Activated CD8-positive, alpha-beta memory T cell treated with anti-CD3 and anti-CD28 coated beads, Interleukin-2, amount 50 U/mL, for 4 hours (primary cell): ENCODE measurements around the gene SLC19A2.
A peak's percentile ranks its signal among the peaks of the same experiment; 100 is the strongest.
"Not testable (repeated sequence)": the region's sequence is repeated elsewhere in the genome, so short reads cannot be mapped to it uniquely, and the experiment has no call there.

Source experiments
- DNase-seq: peaks from one replicate; pipeline ENCODE4 v3.0.0-alpha.2; 2020

Gene SLC19A2

DNA sequence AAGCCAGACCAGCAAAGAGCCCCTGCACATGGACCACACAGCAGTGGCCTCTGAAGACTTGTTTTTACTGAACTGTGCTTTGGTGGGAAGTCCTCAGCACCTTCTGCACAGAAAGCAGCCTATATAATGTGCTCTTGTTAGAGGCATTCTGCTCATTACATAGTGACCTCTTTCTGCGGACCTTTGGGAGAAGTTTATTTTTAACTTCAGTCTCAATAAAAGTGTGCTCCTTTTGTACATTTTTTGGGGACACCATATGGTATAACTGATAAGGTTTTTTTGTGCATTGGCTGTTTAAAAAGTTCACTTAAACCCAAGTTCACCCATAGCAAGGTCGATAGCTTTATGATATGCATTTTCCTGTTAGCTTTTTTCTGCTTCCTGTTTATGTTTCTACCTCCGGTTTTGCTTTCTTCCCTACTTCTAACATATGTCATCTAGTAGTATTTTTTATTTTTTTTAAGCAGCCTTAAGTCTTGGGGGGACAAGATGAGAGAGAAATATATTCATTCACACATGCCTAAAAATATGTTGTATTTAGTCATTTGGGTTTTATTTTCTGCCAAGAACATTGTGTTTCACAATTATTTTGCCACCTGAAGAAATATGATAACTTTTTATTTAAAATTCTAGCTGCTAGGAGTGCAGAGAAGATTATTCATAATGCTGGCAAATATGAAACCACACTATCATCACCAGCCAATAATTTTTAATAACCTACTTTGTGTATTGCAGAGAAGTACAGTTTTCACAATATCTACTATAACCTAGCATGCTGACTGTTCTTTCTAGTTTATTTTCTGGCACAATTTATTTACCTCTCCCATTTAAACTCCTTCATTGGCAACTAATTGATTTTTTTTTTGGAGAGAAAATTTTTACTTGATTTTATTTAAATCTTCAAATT, 22.9 kb upstream of the SLC19A2 start:
- no peak for DNase-seq

DNA sequence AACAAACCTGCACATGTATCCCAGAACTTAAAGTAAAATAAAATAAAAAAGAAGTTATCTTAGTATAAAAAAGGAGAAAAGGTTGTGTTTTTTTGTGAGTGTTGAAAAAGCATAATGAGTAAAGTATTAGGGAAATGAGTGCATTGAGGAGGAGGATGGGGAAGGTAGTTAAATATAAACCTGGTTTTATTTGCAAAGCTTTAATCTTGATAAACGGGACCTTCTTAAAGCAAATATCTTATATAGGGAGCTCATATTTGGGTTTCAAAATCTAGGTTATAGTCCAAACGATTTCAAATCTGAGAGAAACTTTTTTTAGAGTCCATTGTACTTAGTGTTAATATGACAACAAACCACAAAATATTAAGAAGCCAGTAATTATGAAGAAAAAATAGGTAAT, 21.7 kb upstream of the SLC19A2 start:
- DNase-seq, result no peak

DNA sequence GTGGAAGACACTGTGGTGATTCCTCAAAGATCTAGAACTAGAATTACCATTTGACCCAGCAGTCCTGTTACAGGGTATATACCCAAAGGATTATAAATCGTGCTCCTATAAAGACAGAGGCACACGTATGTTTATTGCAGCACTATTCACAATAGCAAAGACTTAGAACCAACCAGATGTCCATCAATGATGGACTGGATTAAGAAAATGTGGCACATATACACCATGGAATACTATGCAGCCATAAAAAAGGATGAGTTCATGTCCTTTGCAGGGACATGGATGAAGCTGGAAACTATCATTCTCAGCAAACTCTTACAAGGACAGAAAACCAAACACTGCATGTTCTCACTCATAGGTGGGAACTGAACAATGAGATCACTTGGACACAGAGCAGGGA, 17.9 kb upstream of the SLC19A2 start:
- not testable (repeated sequence) for DNase-seq

DNA sequence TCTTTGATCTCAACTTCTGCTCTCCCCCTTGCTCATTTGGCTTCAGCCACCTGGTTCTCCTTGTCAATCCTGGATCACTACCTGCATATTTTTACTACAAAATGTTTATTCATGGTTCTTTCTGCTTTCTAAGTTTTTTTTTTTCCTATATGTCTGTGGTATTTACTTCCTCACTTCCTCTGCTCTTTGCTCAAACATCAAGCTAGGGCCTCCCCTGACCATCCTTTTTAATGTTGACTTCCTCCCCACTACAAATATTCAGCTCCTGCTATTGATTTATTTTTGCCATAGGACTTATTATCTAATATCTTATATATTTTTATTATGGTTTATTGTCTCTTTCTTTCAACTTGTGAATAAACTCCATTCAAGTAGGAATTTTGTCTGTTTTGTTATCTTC, 14.1 kb upstream of the SLC19A2 start:
- no peak for DNase-seq

DNA sequence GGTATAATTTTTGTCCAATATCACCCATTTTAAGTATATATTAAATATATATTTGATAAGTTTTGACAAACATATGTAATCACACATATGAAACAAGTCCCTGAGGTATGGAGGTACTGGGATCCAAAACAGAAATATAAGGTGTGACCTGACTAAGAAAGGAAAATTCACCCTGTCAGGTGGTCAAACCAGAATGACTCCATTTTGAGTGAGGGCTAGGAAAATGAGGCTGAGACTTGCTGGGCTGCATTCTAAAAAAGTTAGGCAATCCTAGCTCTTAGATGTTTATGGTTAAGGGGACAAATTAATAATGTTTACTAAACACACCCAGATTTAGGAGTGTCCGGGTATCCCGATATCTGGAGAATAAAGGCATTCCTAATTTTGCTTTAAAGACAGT, 11.6 kb upstream of the SLC19A2 start:
- DNase-seq, result no peak

DNA sequence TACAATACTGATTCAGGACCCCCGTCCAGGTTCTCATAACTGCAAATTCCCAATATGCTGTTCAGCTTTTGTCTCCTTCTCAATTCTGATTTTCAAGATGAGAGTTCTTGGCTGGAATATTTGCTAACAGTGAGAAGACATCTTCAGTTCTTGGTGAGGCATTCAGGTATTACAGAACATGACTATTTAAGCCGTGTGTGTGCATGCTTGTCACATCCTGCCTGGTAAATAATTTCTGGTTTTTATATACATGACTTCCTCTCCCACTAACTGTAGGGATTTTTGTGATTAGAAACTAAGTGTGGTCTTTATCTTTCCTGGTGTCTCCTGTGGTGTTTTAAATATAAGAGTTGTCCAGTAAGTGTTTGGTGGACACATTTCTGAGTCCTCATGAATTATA, 10.2 kb upstream of the SLC19A2 start:
- no peak for DNase-seq

DNA sequence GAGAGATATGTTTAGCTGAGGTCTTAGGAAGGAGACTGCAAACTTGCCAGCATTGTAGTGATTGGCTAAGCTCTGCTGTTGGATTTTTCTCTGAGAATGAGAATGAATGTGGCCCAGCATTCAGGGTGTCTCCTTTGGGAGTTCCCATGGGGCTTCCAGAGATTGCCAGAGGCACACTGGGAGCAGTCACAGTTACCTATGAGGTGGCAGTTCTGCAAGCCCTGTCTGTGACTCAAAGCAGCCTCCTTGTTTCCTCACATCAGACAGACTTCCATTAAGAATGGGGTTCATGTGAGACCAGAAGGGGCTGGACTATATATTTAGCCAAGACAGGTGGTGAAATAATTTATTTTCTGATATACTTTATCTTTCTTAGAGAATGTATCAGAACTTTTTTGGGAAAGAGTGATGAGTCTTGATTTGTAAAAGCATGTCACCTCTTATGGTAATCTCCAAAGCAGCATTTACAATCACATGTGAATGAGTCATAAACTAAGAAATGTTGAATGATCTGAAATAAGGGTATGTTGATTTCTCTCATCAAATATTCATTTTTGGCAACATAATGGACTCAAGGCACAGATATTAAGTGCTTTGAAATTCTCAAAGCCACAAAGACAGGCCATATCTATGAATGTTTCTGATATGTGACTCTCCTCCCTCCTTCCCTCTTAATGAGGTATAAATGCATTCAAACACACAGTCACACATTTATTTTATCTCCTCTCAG, 9.5 kb upstream of the SLC19A2 start:
- no peak for DNase-seq

DNA sequence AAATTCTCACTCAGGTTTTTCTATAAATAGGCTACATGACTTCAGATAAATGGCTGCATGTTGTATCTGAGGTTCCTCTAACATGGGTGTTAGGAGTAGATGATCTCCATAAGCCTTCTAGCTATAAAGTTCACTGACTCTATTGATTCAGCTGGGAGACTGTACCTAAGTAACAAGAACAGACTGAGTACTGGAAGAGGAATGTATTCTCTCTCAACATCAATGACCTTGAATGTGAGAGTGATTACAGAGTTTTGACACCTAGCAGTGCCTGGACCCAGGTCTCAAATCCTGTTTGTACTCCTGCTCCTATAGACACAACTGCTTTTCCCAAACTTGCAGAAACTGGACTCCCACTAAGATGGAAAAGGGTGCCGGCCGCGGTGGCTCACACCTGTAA, 8.6 kb upstream of the SLC19A2 start:
- DNase-seq, result no peak

DNA sequence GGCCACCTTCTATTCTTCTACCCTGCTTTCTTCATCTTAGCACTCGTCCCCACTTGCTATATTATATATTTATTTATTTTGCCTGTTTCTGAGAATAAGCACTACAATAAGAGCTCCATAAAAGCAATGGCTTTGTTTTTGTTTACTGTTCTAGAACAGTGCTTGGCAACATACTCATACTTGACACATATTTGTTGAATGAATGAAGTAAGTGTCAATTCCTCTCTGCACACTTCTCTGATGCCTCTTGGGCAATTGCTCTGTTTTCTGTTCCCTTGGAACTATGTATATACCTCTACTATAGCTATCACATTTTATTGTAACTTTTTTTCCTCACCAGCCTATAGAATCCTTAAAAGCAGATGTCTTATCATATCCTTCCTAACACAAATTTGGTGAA, 7.5 kb upstream of the SLC19A2 start:
- no peak for DNase-seq

DNA sequence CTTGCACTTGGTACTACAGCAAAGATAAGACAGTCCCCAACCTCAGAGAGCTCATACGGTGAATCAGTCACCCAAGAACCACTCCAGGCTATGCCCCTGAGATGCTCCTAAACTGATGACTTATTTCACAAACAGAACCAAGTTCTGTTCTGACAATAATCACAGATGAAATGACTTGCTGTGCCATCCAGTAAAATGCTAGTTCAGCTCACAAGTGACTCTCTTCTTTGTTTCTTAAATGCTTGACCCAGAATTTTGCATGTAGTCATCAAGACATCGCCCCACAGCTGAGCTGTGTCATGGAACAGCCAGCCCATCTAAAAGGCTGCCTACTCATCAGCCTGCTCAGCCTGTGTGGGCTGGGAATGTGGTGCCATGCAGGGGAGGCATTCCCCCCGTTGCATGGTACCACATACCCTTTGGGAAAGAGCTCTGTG, 6.1 kb upstream of the SLC19A2 start:
- no peak for DNase-seq

DNA sequence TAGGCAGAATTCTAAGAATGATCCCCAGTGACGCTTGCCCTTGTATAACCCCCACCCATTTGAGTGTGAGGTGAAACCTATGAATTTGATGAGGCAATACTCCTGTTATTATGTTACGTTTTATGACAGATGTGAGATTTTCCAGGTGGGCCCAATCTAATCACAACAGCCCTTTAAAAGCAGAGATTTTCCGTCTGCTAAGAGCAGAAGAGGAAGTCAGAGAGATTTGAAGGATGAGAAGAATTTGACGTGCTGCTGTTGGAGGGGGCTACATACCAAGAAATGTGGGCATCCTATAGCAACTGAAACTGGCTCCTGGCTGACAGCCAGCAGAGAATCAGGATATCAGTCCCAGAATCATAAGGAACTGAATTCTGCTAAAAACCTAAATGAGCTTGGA, 2.4 kb upstream of the SLC19A2 start:
- DNase-seq, result no peak

DNA sequence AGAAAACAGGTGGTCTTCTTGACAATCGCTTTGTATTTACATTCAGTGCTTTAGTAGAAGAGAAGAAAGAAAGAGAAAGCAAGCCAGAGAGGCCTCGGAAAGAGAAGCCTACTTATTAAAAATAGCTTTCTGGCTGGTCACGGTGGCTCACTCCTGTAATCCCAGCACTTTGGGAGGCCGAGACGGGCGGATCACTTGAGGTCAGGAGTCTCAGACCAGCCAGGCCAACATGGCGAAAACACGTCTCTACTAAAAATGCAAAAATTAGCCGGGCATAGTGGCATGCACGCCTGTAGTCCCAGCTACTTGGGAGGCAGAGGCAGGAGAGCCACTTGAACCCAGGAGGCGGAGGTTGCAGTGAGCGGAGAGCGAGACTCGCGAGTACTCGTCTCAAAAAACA, 1.8 kb upstream of the SLC19A2 start:
- DNase-seq, result no peak

DNA sequence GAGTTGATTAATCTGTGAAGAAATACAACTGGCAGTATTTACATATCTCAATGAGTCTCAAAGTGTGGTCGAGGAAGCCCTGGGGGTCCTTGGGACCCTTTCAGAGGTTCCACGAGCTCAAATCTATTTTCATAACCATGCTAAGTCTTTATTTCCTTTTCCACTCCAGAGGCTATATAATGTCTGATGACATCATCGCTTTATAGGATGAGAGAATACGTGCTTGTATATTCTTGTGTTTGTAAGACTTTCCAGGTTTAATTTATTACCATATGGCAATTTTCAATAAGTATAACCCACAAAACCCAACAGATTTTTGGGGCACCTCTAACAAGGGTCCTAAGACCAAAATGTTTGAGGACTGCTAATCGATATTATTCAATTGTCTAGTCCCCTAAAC, 1.4 kb upstream of the SLC19A2 start:
- no peak for DNase-seq

DNA sequence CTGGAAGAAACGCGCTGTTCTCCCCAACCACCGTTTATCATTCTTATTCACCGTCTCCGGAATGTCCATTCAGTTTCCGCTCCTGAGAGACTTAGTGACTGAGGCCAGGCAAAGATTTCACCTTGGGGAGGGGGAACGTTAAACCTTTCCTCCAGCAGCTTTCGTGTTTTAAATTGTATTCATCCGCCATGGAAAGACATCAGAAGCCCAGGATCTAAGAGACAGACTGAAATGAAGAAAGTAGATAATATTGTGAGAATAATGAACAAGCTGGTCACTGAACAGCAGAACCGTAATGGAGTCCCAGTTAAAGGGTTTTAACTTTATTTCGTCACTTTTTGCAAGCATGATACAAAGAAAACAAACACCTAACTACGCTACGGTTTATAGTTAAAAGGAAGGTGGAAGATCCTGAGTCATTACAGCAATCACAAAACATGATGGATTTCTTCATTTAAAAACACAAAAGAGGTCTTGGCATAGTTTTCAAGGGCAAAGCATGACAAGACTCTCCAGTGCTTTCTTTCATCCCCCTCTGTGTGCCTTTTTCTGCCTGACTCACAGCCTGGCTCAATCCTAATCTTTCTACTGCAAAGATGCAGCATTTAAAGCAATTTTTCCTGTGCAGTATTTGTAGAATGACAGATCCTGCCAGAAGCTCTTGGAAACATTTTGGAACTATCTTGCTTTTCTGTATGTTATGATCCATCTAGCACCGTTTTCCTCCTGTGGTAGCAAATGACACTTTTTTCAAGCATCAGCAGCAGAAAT, 722 bp upstream of the SLC19A2 start:
- DNase-seq, result no peak

DNA sequence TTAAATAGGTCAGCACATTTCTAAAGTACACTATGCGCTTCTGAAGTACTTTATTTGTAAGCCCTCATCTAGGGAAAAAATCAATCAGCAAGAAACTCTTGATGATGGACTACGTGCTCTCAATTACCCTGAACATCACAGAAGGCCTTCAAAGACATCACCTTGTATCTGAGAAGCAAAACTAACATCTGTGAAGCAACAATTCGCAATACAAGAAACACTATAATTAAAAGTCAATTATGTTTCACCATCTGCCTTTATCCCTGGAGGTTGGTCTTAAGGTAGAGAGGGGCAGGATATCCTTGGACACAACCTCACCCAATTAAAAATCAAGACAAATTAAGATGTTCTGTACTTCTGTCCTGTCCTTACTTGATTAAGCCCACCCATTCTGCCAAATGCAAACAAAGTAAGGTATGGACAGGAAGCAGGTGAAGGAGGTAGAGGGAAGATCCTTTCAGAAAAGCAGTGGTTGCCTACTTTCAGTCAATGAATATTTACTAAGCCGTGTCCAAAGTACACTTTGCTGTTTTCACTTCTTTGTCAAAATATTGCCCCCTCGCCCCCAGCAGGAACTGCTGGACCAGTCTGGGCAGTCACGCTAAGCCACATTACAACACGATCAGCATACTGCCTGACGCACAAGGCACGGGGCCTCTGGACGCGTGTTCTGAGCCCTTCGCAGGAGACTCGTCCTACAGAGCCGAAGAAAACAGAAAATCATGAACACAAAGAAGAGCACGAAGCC, 887 bp downstream of the SLC19A2 start:
- peak; percentile 40 for DNase-seq

DNA sequence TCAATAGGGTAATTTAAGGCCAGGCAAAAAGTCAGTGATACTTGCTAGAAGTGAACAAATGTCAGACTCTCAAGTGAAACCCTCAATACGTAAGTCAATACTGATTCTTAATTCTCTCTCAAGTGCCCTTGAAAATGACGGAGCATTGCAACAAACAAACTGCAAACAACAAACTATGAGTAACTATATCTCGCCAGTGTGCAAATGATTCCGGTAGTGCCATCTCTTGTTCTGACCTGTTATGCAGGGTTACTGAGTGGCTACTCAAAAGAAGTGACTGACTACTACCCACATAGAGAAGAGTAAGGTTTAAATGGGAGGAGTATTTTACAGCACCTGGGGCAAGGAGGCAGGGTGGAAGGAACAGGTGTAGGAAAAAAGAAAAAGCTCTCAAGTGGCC, 1.6 kb downstream of the SLC19A2 start:
- DNase-seq, result no peak

DNA sequence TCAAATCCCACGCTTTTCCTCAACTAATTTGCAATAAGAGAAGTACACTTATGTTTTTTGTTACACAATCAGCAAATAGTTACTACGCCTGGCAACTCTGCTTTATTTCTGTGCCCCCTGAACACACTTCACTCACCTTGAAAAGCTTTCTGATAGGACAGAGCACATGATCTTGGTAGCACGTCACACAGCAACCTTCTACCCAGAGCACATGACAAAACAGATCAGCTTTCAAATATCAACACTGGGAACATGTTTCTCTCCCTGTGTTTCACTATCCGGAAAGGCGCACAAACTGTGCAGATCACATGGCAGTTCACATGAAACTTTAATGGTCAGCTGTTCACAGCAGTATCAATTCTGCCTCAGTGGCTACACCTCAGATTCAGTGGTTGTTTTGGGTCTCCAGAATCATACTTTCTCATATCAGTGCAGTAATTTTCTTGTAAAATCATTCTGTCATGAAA, 2.2 kb downstream of the SLC19A2 start:
- no peak for DNase-seq

DNA sequence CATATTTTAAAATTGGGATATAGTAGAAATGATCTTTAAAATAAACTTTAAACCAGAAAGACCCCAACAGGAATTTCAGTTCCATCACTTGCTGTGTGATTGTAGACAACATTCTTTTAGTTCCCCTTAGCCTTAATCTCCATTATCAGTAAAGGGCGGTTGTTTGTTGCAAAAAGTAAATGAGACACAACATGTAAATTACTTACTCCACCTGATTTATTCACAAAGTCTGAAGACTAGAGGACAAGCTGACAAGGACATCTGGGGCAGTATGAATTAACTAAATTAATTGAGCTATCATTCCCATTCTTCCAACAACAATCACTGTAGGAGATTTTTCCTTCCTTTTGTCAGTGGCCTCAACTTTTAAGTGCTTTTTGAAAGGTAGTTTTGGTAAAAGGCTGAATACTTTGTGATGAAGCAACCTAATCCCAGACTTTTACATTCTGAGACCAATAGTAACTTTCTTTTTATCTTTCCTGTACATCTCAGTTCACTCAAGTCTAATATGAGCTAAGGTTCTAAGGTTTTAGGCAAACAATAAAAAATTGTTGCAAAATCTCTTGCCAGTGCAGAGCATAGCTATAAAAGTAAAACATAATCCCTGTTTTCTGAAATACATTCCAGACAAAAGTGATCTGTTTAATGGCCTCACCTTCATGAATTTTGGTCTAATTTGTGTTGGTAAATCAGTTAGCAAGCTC, 6.2 kb downstream of the SLC19A2 start:
- no peak for DNase-seq

DNA sequence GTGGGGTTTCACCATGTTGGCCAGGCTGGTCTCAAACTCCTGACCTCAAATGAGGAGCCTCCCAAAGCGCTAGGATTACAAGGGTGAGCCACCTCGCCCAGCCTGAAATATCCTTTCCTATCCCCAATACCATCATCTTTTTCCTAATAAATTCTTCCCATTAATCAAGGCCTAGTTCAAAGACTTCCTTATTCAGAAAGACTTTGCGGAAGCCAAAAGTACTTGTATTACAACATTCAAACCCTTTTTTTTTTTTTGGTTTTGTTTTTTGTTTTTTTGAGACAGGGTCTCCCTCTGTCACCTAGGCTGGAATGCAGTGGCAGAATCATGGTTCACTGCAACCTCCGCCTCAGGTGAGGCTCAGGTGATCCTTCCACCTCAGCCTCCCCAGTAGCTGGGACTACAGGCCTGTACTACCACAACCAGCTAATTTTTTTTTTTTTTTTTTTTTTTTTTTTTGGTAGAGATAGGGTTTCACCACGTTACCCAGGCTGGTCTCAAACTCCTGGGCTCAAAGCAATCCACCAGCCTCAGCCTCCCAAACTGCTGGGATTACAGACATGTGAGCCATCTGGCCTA, 7.6 kb downstream of the SLC19A2 start:
- DNase-seq, result no peak

DNA sequence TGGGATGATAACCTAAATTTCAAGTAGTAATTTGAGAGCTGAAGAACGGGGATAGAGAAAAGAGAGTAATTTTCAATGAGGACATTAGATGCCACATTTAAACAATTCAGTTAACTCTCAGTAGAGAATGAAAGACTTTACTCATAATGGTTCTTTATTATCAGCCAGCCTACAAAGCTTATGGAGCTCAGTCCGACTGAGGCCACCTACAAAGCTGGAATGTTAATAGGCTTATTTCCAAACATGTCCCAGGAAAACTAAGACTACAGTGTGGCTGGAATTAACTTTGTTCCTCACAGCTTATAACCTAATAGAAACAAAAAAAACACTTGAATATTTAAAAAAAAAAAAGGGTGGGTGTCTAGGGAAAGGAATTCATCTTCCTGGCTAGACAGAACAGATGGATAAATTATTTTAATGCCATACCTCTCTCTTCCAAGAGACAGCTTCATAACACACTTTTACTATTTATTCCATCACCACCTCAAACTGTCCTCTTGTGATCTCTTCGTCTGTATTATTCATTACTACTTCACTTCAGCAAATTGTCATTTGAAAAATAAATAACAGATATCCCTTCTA, 9.8 kb downstream of the SLC19A2 start:
- no peak for DNase-seq

DNA sequence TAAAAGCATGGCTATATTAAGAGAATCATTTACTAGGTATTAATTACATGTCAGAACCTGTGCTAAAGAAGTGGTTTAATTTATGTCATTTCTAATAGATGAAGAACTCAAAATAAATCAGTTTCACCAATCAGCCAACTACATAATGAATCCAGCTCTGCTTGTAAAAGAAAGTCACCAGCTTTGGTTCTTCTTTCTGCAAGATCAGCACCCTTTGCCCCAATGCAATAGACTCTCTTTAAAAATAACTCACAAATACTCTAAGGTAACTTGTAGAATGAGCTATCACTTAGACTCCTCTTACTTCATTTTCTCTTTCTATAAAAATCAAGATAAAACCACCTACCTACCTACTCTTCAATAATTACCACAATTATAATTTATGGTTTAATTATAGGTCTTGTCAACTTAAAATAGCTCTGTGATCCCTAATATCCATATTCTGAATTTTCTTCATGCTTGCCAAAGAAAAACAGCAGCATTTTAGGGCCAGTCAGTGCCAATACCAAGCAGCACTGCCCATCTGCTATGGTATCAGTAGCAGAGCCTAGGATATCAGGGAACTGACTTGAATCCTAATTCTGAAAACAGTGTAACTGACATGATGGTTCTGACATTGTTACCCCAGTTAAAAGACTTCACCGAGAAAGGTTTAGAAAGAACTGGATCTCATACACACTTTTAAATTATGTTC, 11.3 kb downstream of the SLC19A2 start:
- no peak for DNase-seq
